Colonic mucosa (tissue), 4 donors: ENCODE results near the gene TMEM260. TPM values are rescaled to one million over a fixed set of nuclear protein-coding genes. Genes with fewer than 3 reads are reported as not detected.

ENCODE experiments used
- DNase-seq: peaks from one replicate; pipeline ENCODE4 v3.0.0-alpha.2; 2020
- H3K27ac ChIP-seq: fragments of 200-600 bp; one replicate; pipeline ENCODE4 v1.8.0; 2021
- H3K27me3 ChIP-seq: fragments of 200-600 bp; one replicate; pipeline ENCODE4 v1.8.0; 2021
- H3K36me3 ChIP-seq: fragments of 200-600 bp; one replicate; pipeline ENCODE4 v1.8.0; 2021
- H3K4me1 ChIP-seq: fragments of 200-600 bp; one replicate; pipeline ENCODE4 v1.8.0; 2021; ENCODE audit warnings: mild to moderate bottlenecking
- H3K4me3 ChIP-seq: fragments of 200-600 bp; one replicate; pipeline ENCODE4 v1.8.0; 2021
- H3K9ac ChIP-seq, 2 donors: one replicate each; pipeline ENCODE4 v1.7.0; 2013; ENCODE audit warnings: control low read depth in 2 of 2, low read depth in 2 of 2, low read length in 2 of 2
- H3K9me3 ChIP-seq: fragments of 200-600 bp; one replicate; pipeline ENCODE4 v1.8.0; 2021
- CTCF ChIP-seq: fragments of 200-600 bp; IDR thresholded peaks from one replicate; pipeline ENCODE4 v1.8.0; 2022; ENCODE audit warnings: antibody characterized with exemption, mild to moderate bottlenecking
- intact Hi-C: fragments of 100-400 bp; cut with DNase I; formaldehyde crosslinking; loops from one replicate; pipeline ENCODE4 v1.14.1; 2022
- total RNA-seq, 2 donors: library from RNA; stranded (reverse); fragmentation: NEBNext Ultra II Directional in 1 of 2; extraction: Animal tissue kit (Norgen Biotek cat#: 25700) in 1 of 2; gene quantifications; one replicate each; pipeline ENCODE4 v1.2.1, GENCODE V29; 2021
- donor health status: healthy.
- donor health status: DM: no; HTN: no; CAD: no.
- donor health status: DM: no; HTN: no; CAD: no.

TMEM260 gene
- total RNA-seq, 2 donors from 2014 or later = 21.1 to 21.5 TPM

- no peaks in the 10 kb centered on the region for H3K4me1 ChIP-seq
- no peak overlapping the region for H3K27ac ChIP-seq
- intact Hi-C loops = no loop called here
- no peak overlapping the region for H3K9ac ChIP-seq
- H3K4me3 ChIP-seq = no peak overlapping the region
- no peak for DNase-seq
- TF ChIP-seq CTCF = no peak
- H3K27me3 ChIP-seq = no peaks in the 10 kb centered on the region
- no peaks in the 10 kb centered on the region for H3K36me3 ChIP-seq
- H3K9me3 ChIP-seq = no peaks in the 10 kb centered on the region
Observed at GRCh38 chr14:56630707-56631106, 51.1 kb downstream of the TMEM260 start.

GRCh38 chr14:56632195-56632594, 52.6 kb downstream of the TMEM260 start:
- H3K9me3 ChIP-seq = no peaks in the 10 kb centered on the region
- DNase-seq = no peak
- no peak overlapping the region for H3K4me3 ChIP-seq
- H3K27me3 ChIP-seq = no peaks in the 10 kb centered on the region
- H3K27ac ChIP-seq = no peak overlapping the region
- H3K36me3 ChIP-seq = peaks cover 7% of the 10 kb centered on the region
- intact Hi-C loops = no loop called here
- H3K9ac ChIP-seq = no peak overlapping the region
- no peaks in the 10 kb centered on the region for H3K4me1 ChIP-seq
- TF ChIP-seq CTCF = no peak

GRCh38 chr14:56633544-56633943, 53.9 kb downstream of the TMEM260 start:
- no peak for DNase-seq
- Histone ChIP-seq H3K9me3 (no peaks in the 10 kb centered on the region), H3K27me3 (no peaks in the 10 kb centered on the region), H3K4me3 (no peak overlapping the region), H3K4me1 (no peaks in the 10 kb centered on the region), H3K36me3 (peaks cover 18% of the 10 kb centered on the region), H3K27ac (no peak overlapping the region), H3K9ac (no peak overlapping the region)
- no peak for TF ChIP-seq CTCF
- intact Hi-C loops = no loop called here

GRCh38 chr14:56635041-56635440, 55.4 kb downstream of the TMEM260 start:
- Histone ChIP-seq H3K27ac (no peak overlapping the region), H3K36me3 (peaks cover 18% of the 10 kb centered on the region), H3K9me3 (no peaks in the 10 kb centered on the region), H3K27me3 (no peaks in the 10 kb centered on the region), H3K4me3 (no peak overlapping the region), H3K9ac (no peak overlapping the region), H3K4me1 (no peaks in the 10 kb centered on the region)
- intact Hi-C loops = no loop called here
- TF ChIP-seq CTCF = no peak
- no peak for DNase-seq

GRCh38 chr14:56647493-56647892, 67.9 kb downstream of the TMEM260 start:
- Histone ChIP-seq H3K4me1 (no peaks in the 10 kb centered on the region), H3K27ac (no peak overlapping the region), H3K4me3 (no peak overlapping the region), H3K36me3 (no peaks in the 10 kb centered on the region), H3K9ac (no peak overlapping the region), H3K27me3 (no peaks in the 10 kb centered on the region), H3K9me3 (no peaks in the 10 kb centered on the region)
- intact Hi-C loops = no loop called here
- TF ChIP-seq CTCF = no peak
- DNase-seq = no peak
